T-cell (primary cell): ENCODE data around the gene SYNM. TPM values are rescaled to one million over a fixed set of nuclear protein-coding genes. Genes with fewer than 3 reads are reported as not detected.

Source experiments
- ATAC-seq, 4 experiments: fragments of 200-7000 bp in 3 of 4; fragments of 150-1000 bp in 1 of 4; cut with Tn5 transposase; replicated peaks in 1 of 4; 1 replicate in 3 of 4; 2 replicates in 1 of 4; pipeline ENCODE4 v1.10.0; 2021; ENCODE audit warnings: moderate library complexity in 3 of 4, mild to moderate bottlenecking in 2 of 4, moderate number of reproducible peaks in 1 of 4
- CTCF ChIA-PET, 2 donors: fragments of 300-600 bp; sonication (Branson Sonifier 250); formaldehyde crosslinking; loops; one replicate each; lab custom pipeline; 2022; ENCODE audit warnings: antibody characterized with exemption in 2 of 2; lab: Charles Lee
- POLR2A ChIA-PET, 2 donors: fragments of 300-600 bp; sonication (Branson Sonifier 250); formaldehyde crosslinking; loops; one replicate each; lab custom pipeline; 2022; ENCODE audit warnings: antibody characterized with exemption in 2 of 2; lab: Charles Lee
- DNase-seq, 35 experiments: peaks; one replicate each; pipeline versions ENCODE4 v3.0.0 to v3.0.0-alpha.2; 2013 to 2023
- H3K27ac ChIP-seq: one replicate; pipeline ENCODE4 v1.5.1; 2013; ENCODE audit warnings: low read length
- H3K27me3 ChIP-seq, 2 experiments: replicated peaks in 1 of 2; 1 replicate in 1 of 2; 2 replicates in 1 of 2; pipeline versions ENCODE4 v1.6.1 to v1.7.0; 2013; ENCODE audit warnings: low read length in 1 of 2, mixed read lengths in 1 of 2; ENCODE audit not compliant: control insufficient read depth in 2 of 2, insufficient read depth in 2 of 2; ENCODE audit errors: extremely low read depth in 1 of 2
- H3K36me3 ChIP-seq, 2 donors: 1 replicate in 1 of 2; 2 replicates in 1 of 2; pipeline versions ENCODE4 v1.6.1 to v1.7.0; 2013; ENCODE audit warnings: low read length in 1 of 2; ENCODE audit not compliant: control insufficient read depth in 2 of 2, insufficient read depth in 1 of 2; ENCODE audit errors: extremely low read depth in 1 of 2
- H3K4me1 ChIP-seq, 2 experiments: 1 replicate in 1 of 2; 2 replicates in 1 of 2; pipeline versions ENCODE4 v1.6.1 to v1.7.0; 2013; ENCODE audit warnings: low read length in 2 of 2, mixed read lengths in 1 of 2; ENCODE audit not compliant: insufficient read depth in 2 of 2, control insufficient read depth in 1 of 2; ENCODE audit errors: extremely low read depth in 1 of 2
- H3K4me3 ChIP-seq, 2 donors: 1 replicate in 1 of 2; 2 replicates in 1 of 2; pipeline versions ENCODE4 v1.5.1 to v1.7.0; 2013; ENCODE audit warnings: mild to moderate bottlenecking in 2 of 2, low read length in 1 of 2, moderate library complexity in 1 of 2; ENCODE audit not compliant: control insufficient read depth in 1 of 2; ENCODE audit errors: extremely low read depth in 1 of 2
- H3K9me3 ChIP-seq: 2 replicates; pipeline ENCODE4 v1.7.0; 2013
- H3K27ac Mint-ChIP-seq, 2 donors: one replicate each; pipeline ENCODE4 v1.8.0; 2020 to 2021; ENCODE audit warnings: mild to moderate bottlenecking in 2 of 2, mixed read lengths in 2 of 2
- H3K27me3 Mint-ChIP-seq, 2 donors: one replicate each; pipeline ENCODE4 v1.8.0; 2021 to 2022; ENCODE audit warnings: mixed read lengths in 2 of 2
- H3K36me3 Mint-ChIP-seq: one replicate; pipeline ENCODE4 v1.8.0; 2021; ENCODE audit warnings: mixed read lengths
- H3K4me1 Mint-ChIP-seq, 3 donors: one replicate each; pipeline ENCODE4 v1.8.0; 2020 to 2022; ENCODE audit warnings: mixed read lengths in 3 of 3, mild to moderate bottlenecking in 1 of 3
- H3K4me3 Mint-ChIP-seq, 3 donors: one replicate each; pipeline ENCODE4 v1.8.0; 2020 to 2022; ENCODE audit warnings: mild to moderate bottlenecking in 3 of 3, mixed read lengths in 3 of 3, moderate library complexity in 3 of 3
- H3K9me3 Mint-ChIP-seq, 3 donors: one replicate each; pipeline ENCODE4 v1.8.0; 2020 to 2022; ENCODE audit warnings: mixed read lengths in 3 of 3
- WGBS: methylation state at CpG from one replicate; pipeline ENCODE4 v1.1.5; 2013; ENCODE audit warnings: missing lambda C conversion rate; ENCODE audit not compliant: insufficient coverage; 5-methylcytosine and 5-hydroxymethylcytosine counted together
- total RNA-seq, 35 experiments: library from RNA in 6 of 35; stranded (reverse) in 6 of 35; fragments of 120-200 nt in 1 of 35; gene quantifications; one replicate each; pipeline versions ENCODE4 v1.2.1 to v1.2.4 and lab custom pipeline; 2013 to 2026

Gene SYNM
- total RNA-seq, 5 donors from 2014 or later (not counting 1 experiment from before 2014, with no cell fraction given), result 3.7 to 7.3 (median 4.2) TPM

GRCh38 chr15:99084965-99085364 lies 19.9 kb upstream of the SYNM start:
- H3K36me3 ChIP-seq, result no peaks in the 10 kb centered on the region
- ATAC-seq, result no peak
- no peaks in the 10 kb centered on the region for H3K4me1 ChIP-seq
- no peak overlapping the region for H3K4me3 Mint-ChIP-seq
- no peak overlapping the region for H3K27ac Mint-ChIP-seq
- H3K27me3 Mint-ChIP-seq, result peaks cover 14 to 19% of the 10 kb centered on the region in 2 donors
- H3K4me3 ChIP-seq, result no peak overlapping the region
- no peak overlapping the region for H3K27ac ChIP-seq
- WGBS, result 88% methylated on average over 5 of the region's 10 CpGs
- POLR2A ChIA-PET, result no interaction called here
- H3K9me3 ChIP-seq, result peaks cover 2% of the 10 kb centered on the region
- no peaks in the 10 kb centered on the region for H3K9me3 Mint-ChIP-seq
- no peak for DNase-seq
- peaks cover 0 to 1% (median 0%) of the 10 kb centered on the region in 3 donors for H3K4me1 Mint-ChIP-seq
- no peaks in the 10 kb centered on the region for H3K36me3 Mint-ChIP-seq
- CTCF ChIA-PET, result no interaction called here
- H3K27me3 ChIP-seq, result peaks cover 0 to 3% of the 10 kb centered on the region in 2 experiments

- POLR2A ChIA-PET, result interaction anchor here in 1 of 2 donors (0.6 kb wide), 1 partner anchor 1751 kb away, joined by 3 read pairs; no protein-coding TSS in a partner anchor
- ATAC-seq, result no peak
- H3K4me3 Mint-ChIP-seq, result no peak overlapping the region
These were observed 19.2 kb upstream of the SYNM start for GRCh38 chr15:99085413-99086326.

GRCh38 chr15:99086327-99086667 lies 18.6 kb upstream of the SYNM start:
- Mint-ChIP-seq H3K9me3 (no peaks in the 10 kb centered on the region), H3K4me1 (peaks cover 0 to 5% (median 3%) of the 10 kb centered on the region in 3 donors), H3K27ac (no peak overlapping the region), H3K27me3 (peaks cover 8 to 14% of the 10 kb centered on the region in 2 donors), H3K4me3 (no peak overlapping the region), H3K36me3 (no peaks in the 10 kb centered on the region)
- CTCF ChIA-PET, result no interaction called here
- Histone ChIP-seq H3K27me3 (peaks cover 0 to 3% of the 10 kb centered on the region in 2 experiments), H3K36me3 (no peaks in the 10 kb centered on the region), H3K9me3 (peaks cover 2% of the 10 kb centered on the region), H3K27ac (no peak overlapping the region), H3K4me1 (no peaks in the 10 kb centered on the region), H3K4me3 (no peak overlapping the region)
- DNase-seq, result no peak
- ATAC-seq, result no peak
- no CpG with 5 or more reads among the region's 2 CpGs for WGBS
- POLR2A ChIA-PET, result interaction anchor here in 1 of 2 donors (0.6 kb wide), 1 partner anchor 1750 kb away, joined by 3 read pairs; no protein-coding TSS in a partner anchor

More at GRCh38 chr15:99085413-99086326, 19.2 kb upstream of the SYNM start:
- H3K36me3 Mint-ChIP-seq, result no peaks in the 10 kb centered on the region
- peaks cover 14 to 19% of the 10 kb centered on the region in 2 donors for H3K27me3 Mint-ChIP-seq
- DNase-seq, result no peak
- Histone ChIP-seq H3K4me3 (no peak overlapping the region), H3K4me1 (no peaks in the 10 kb centered on the region), H3K9me3 (peaks cover 2% of the 10 kb centered on the region), H3K36me3 (no peaks in the 10 kb centered on the region), H3K27ac (no peak overlapping the region), H3K27me3 (peaks cover 0 to 3% of the 10 kb centered on the region in 2 experiments)
- peaks cover 0 to 5% (median 3%) of the 10 kb centered on the region in 3 donors for H3K4me1 Mint-ChIP-seq
- no peak overlapping the region for H3K27ac Mint-ChIP-seq
- CTCF ChIA-PET, result no interaction called here
- 94% methylated on average over 6 of the region's 8 CpGs for WGBS
- no peaks in the 10 kb centered on the region for H3K9me3 Mint-ChIP-seq

GRCh38 chr15:99087405-99087943 lies 17.4 kb upstream of the SYNM start:
- Histone ChIP-seq H3K36me3 (no peaks in the 10 kb centered on the region), H3K27me3 (peaks cover 0 to 3% of the 10 kb centered on the region in 2 experiments), H3K4me3 (no peak overlapping the region), H3K4me1 (no peaks in the 10 kb centered on the region), H3K9me3 (peaks cover 2% of the 10 kb centered on the region), H3K27ac (no peak overlapping the region)
- no peaks in the 10 kb centered on the region for H3K36me3 Mint-ChIP-seq
- no peaks in the 10 kb centered on the region for H3K9me3 Mint-ChIP-seq
- DNase-seq, result no peak
- POLR2A ChIA-PET, result no interaction called here
- WGBS, result 85% methylated on average over 5 of the region's 11 CpGs
- peaks cover 1 to 8% of the 10 kb centered on the region in 2 donors for H3K27me3 Mint-ChIP-seq
- CTCF ChIA-PET, result interaction anchor here in 1 of 2 donors (0.9 kb wide), 1 partner anchor 11 kb away, joined by 3 read pairs; no protein-coding TSS in a partner anchor
- H3K4me1 Mint-ChIP-seq, result peaks cover 0 to 5% (median 3%) of the 10 kb centered on the region in 3 donors
- no peak for ATAC-seq
- H3K27ac Mint-ChIP-seq, result no peak overlapping the region
- no peak overlapping the region for H3K4me3 Mint-ChIP-seq

- H3K4me3 Mint-ChIP-seq, result no peak overlapping the region
- H3K27me3 Mint-ChIP-seq, result peaks cover 0 to 3% of the 10 kb centered on the region in 2 donors
- ATAC-seq (no peak), DNase-seq (no peak)
- H3K36me3 ChIP-seq, result no peaks in the 10 kb centered on the region
- no peak overlapping the region for H3K4me3 ChIP-seq
- peaks cover 0 to 5% (median 3%) of the 10 kb centered on the region in 3 donors for H3K4me1 Mint-ChIP-seq
- H3K9me3 ChIP-seq, result no peaks in the 10 kb centered on the region
- no peak overlapping the region for H3K27ac Mint-ChIP-seq
- H3K9me3 Mint-ChIP-seq, result no peaks in the 10 kb centered on the region
- 20% methylated on average over 1 of the region's 3 CpGs for whole genome bisulfite sequencing
- CTCF ChIA-PET, result interaction anchor here (0.6 to 1.1 kb wide), 2 partner anchors 14 to 723 kb away, joined by 3 to 6 read pairs; no protein-coding TSS in a partner anchor
- H3K27me3 ChIP-seq, result no peaks in the 10 kb centered on the region
- H3K36me3 Mint-ChIP-seq, result no peaks in the 10 kb centered on the region
- H3K4me1 ChIP-seq, result no peaks in the 10 kb centered on the region
- H3K27ac ChIP-seq, result no peak overlapping the region
- POLR2A ChIA-PET, result no interaction called here
These were observed 14.7 kb upstream of the SYNM start for GRCh38 chr15:99090011-99090699.

GRCh38 chr15:99090938-99091337 lies 13.9 kb upstream of the SYNM start:
- H3K27me3 Mint-ChIP-seq, result peaks cover 2 to 6% of the 10 kb centered on the region in 2 donors
- no peak for ATAC-seq
- H3K4me3 Mint-ChIP-seq, result no peak overlapping the region
- no peak for DNase-seq
- 92% methylated on average over 1 of the region's 1 CpG for WGBS
- no peak overlapping the region for H3K27ac ChIP-seq
- no peaks in the 10 kb centered on the region for H3K36me3 Mint-ChIP-seq
- H3K4me1 ChIP-seq, result no peaks in the 10 kb centered on the region
- no peaks in the 10 kb centered on the region for H3K36me3 ChIP-seq
- no peak overlapping the region for H3K27ac Mint-ChIP-seq
- H3K4me3 ChIP-seq, result no peak overlapping the region
- H3K4me1 Mint-ChIP-seq, result peaks cover 0 to 5% (median 3%) of the 10 kb centered on the region in 3 donors
- H3K9me3 Mint-ChIP-seq, result no peaks in the 10 kb centered on the region
- H3K27me3 ChIP-seq, result peaks cover 0 to 4% of the 10 kb centered on the region in 2 experiments
- no peaks in the 10 kb centered on the region for H3K9me3 ChIP-seq
- ChIA-PET CTCF (interaction anchor here in 1 of 2 donors (0.6 kb wide), 1 partner anchor 724 kb away, joined by 6 read pairs; no protein-coding TSS in a partner anchor), POLR2A (no interaction called here)
